HG02840 (cell line): Measurements from ENCODE around the gene KLKB1.
"Not testable (repeated sequence)": the region's sequence is repeated elsewhere in the genome, so short reads cannot be mapped to it uniquely, and the experiment has no call there.

Experiments used
- ATAC-seq: cut with Tn5 transposase; IDR thresholded peaks from one replicate; pipeline ENCODE4 v1.9.1; 2021; ENCODE audit warnings: mild to moderate bottlenecking, moderate library complexity, moderate number of reproducible peaks; ENCODE audit not compliant: unreplicated experiment, low FRiP score

KLKB1 gene

GRCh38 chr4:186264660-186265059, 37.4 kb downstream of the KLKB1 start:
- ATAC-seq, result no peak

DNA sequence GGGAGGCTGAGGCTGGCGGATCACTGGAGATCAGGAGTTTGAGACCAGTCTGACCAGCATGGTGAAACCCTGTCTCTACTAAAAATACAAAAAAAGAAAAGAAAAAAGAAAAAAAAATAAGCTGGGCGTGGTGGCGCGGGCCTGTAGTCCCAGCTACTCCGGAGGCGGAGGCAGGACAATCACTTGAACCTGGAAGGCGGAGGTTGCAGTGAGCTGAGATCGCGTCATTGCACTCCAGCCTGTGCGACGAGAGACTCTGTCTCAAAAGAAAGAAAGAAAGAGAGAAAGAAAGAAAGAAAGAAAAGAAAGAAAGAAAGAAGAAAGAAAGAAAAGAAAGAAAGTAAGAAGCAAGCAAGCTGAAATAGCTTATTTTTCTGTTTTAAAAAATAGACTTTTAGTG, 37.9 kb downstream of the KLKB1 start:
- not testable (repeated sequence) for ATAC-seq

- ATAC-seq, result no peak
Measured at GRCh38 chr4:186265683-186266652, 38.7 kb downstream of the KLKB1 start, which contains the start of gene F11. TSS of gene F11 (plus strand) at chr4:186266189. CDS start at chr4:186267137, 948 bp downstream.

DNA sequence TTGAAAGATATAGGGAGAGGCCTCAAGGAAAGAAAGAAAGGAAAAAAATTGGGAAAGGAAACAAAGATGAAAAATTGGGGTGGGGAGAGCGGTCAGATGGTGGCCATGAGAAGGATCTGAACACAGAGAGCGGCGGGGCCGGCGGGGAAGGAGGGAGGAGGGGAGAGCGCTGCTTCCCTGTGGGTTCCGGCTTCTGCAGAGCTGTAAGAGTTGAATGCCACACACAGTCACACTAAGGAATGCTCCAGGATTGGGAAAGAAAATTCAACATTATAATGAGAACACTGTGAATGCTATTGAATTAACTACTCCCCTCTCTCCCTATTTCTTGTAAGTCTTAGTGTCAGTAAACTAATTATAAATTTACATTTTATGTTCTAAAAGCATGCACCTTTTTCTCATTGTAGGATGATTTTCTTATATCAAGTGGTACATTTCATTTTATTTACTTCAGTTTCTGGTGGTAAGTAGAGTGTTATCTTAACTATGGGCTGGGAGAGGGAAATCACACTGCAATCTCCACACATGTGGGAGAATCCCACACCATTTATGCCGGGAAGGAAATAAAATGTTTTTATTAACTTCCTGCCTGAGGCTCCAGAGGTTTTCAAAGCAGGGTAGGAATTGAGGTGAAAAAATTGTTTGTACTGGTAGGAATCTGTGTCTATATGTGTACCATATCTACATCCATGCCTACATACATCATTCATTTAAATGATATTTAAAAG, 39.6 kb downstream of the KLKB1 start:
- ATAC-seq, result no peak

DNA sequence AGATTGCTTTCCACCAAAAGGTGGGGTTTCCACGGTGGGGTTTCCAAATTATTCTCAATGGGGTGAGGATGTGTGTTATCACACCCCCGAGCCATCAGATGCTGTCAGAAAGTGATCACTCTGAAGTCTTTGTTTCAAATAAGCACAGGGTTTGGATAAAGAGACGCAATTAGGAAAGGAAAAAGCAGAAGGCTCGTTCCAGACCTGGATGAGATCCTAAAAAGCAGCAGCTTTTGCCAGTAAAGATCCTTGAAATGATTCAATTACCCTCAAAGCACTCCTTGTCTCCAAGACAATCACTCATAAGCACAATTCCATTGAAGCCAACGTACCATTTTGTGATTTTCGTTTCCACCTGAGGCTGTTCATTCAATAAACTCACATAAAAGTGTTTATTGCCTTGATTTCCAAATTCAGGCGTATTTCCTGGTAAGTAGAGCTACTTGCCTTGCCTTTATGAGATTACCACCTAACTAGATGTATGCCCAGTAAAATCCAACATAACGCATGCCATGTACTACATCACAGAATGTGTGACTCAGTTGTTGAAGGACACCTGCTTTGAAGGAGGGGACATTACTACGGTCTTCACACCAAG, 43.9 kb downstream of the KLKB1 start:
- no peak for ATAC-seq

DNA sequence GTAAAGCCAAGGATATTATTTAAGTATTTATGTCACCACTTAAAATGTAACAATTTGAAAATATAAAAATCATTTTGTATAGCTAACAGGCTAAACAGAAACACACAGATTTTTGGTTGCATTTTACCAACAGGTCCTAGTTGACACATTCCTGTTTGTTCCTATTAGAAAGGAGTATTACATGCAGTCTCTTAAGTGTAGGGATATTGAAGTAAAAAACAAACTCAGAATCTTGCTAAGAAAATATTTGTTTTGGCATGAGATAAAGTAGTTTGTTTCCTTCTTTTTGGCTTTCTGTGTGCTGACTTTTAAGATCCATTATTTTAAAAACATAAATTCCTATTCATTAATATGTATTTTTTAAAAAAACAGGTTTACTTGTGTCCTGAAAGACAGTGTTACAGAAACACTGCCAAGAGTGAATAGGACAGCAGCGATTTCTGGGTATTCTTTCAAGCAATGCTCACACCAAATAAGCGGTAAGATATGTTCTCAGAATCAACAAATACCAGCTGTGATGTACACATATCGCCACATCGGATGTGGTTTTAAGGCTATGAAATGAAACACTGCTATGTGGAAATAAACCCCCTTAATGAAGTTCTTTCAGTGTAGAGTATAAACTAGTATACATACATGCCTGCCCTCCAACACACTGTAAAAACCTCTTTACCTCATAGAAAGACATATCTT, 45.5 kb downstream of the KLKB1 start:
- no peak for ATAC-seq

DNA sequence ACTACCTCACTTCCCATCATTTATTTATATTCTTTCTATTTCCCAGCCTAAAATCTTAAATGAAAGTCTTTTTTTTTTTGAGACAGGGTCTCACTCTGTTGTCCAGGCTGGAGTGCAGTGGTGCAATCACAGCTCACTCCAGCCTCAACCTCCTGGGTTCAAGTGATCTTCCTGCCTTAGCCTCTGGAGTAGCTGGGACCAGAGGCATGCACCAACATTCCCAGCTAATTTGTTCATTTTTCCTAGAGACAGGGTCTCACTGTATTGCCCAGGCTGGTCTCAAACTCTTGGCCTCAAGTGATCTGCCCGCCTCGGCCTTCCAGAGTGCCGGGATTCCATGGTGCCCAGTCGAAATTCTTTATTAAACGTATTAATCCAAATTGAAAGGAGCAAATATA, 46.1 kb downstream of the KLKB1 start:
- not testable (repeated sequence) for ATAC-seq

GRCh38 chr4:186283311-186283710, 56.0 kb downstream of the KLKB1 start:
- no peak for ATAC-seq

GRCh38 chr4:186285147-186285546, 57.8 kb downstream of the KLKB1 start:
- ATAC-seq, result no peak

DNA sequence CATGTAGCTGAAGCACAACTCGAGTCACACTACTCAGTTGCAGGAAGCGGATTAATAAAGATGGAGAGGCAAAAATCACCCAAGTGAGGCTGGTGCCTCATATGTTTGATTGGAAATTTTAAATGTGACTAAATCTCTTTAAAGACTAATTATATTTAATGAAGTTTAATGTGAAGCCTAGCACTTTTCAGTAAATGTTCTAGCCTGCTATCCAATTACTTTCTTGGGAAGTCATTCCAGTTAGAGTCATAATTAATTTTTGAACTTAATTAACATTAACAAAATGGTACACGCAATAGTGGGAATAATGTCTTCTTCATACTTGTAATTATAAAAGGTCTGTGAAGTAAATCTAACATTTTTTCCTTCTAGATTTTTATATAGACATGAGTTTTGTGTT, 59.3 kb downstream of the KLKB1 start:
- ATAC-seq, result no peak

DNA sequence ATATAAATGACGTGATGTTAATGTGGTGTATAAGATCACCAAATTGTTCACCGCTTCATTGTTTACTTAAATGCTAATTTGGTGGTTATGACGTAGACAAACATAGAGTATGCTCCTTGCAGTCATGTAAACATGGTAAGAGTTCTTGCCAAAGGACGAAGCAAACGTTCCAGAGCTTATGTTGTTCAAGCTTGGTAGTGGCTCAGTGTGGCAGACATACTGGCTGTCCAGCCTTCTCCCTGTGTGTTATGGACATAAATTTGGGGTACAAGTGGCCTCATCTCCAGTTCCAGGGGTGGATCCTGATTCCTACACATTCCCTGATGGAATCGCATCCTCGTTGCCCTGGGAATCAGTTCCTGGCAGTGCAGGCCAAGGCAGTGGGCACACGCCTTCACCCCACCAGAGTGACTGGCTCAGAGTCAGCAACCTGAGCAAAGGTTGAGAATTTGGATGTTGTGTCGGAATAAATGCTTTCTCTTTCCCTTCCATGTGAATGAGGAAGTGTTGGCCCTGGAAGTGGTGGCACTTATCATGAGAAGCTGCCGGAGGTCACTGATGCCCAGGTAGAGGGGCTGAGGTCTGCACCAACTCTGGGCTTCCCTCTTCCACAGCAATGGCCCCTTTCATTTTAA, 64.1 kb downstream of the KLKB1 start:
- ATAC-seq, result no peak

GRCh38 chr4:186294160-186294559, 66.9 kb downstream of the KLKB1 start:
- no peak for ATAC-seq

DNA sequence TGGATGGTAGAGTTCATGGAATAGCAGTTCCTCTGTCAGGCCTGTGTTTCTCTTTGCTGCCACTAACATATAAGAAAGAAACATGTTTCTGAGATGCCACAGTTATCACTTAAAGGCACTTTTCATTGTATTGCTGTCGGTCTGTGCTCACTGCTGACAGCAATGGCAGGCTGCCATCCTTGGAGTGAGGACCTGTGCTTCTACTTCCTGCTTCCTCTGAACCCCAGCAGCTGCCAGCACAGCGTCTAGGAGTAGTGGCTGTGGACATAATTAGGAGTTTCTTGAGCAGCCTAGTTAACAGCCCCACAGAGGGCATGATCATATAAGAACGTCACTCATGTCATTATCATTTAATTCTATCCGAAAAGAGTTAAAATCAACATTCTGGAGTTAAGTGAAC, 69.2 kb downstream of the KLKB1 start:
- no peak for ATAC-seq

DNA sequence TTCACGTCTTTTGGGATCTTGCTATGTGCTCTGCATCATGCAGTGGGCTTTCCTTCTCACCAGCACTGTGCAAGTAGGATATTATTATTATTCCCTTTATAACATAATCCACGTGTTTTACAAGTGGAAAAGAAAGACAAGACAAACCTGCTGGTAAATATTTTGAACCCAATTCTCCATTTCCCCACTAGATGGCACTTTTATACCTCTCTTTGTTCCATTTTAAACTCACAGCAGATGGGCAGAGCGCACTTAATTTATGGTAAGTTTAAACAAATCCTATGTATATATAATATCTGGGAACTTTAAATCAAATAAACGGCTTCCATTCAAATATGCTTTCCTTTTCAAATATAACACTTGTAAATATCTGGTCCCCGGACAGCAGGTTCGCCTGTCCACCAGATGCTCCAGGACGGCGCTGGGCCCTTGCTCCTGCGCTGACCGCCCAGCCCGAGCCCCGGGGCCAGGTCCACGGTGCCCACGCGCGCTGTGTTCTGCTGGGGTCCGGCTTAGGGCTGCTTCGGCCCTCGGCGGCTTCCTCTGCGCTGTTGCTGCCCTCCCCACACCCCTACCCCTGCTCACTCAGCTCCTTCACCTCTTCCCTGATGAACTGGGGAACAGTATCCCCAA, 69.8 kb downstream of the KLKB1 start:
- no peak for ATAC-seq

GRCh38 chr4:186298031-186298647, 70.8 kb downstream of the KLKB1 start:
- ATAC-seq, result no peak

GRCh38 chr4:186299291-186299690, 72.0 kb downstream of the KLKB1 start:
- ATAC-seq, result no peak

DNA sequence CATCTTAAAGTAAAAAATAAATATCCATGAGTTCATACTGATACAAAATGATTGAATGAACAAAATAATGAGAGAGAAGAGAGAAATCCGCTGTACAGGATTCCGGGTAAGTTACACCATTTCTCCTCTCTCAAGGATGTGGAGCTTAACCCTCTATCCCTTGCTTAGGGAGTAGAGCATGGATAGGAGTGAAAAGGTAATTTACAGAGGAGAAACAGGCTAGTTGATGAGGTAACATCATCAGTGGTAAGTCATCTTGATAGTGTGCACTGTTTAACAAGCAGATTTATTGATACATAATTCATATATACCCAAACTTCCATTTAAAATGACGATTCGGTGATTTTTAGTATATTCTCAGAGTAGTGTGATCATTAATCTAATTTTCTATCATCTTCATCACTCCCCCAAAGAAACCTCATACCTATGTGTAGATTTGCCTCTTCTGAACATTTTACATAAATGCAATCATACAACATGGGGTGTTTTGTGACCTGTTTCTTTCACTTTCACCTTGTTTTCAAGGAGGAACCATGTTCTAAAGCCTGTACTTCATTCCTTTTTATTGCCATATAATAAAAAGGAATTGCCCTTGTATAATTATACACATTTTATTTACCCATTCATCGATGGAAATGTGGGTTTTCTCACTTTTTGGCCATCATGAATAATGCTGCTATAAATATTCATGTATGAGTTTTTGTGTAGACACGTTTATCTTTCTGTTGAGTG, 73.5 kb downstream of the KLKB1 start:
- no peak for ATAC-seq

- ATAC-seq, result no peak
Measured at GRCh38 chr4:186304216-186304615, 76.9 kb downstream of the KLKB1 start.
